Omental fat pad (tissue), 4 donors: ENCODE measurements around the gene SHOC2. TPM values are rescaled to one million over a fixed set of nuclear protein-coding genes. Genes with fewer than 3 reads are reported as not detected.

Experiments
- ATAC-seq: fragments of 150-250 bp; one replicate; pipeline ENCODE4 v1.9.1; 2016; ENCODE audit warnings: mild to moderate bottlenecking, moderate library complexity; ENCODE audit not compliant: low FRiP score
- DNase-seq: peaks from one replicate; pipeline ENCODE4 v3.0.0-alpha.2; 2019; ENCODE audit warnings: low spot score
- CTCF ChIP-seq, 3 donors: fragments of 450-650 bp; IDR thresholded peaks; one replicate each; pipeline ENCODE4 v1.5.1; 2016 to 2017; ENCODE audit warnings: antibody characterized with exemption in 3 of 3, mild to moderate bottlenecking in 3 of 3, moderate library complexity in 2 of 3
- total RNA-seq, 4 donors: library from RNA; depleted of rRNA; stranded (reverse); fragments of >200 nt; gene quantifications; one replicate each; pipeline ENCODE4 v1.1.0, GENCODE V29; 2016

SHOC2 gene
- total RNA-seq, 4 donors from 2014 or later, result 52.4 to 73.6 (median 67.6) TPM

GRCh38 chr10:110887560-110887959, 31.8 kb upstream of the SHOC2 start:
- DNase-seq (no peak), ATAC-seq (no peak)
- no peak for TF ChIP-seq CTCF (IDR thresholded peaks at IDR 0.05)

GRCh38 chr10:110892602-110893288, 26.7 kb upstream of the SHOC2 start:
- DNase-seq (no peak), ATAC-seq (no peak)
- no peak for TF ChIP-seq CTCF (IDR thresholded peaks at IDR 0.05)

- TF ChIP-seq CTCF (IDR thresholded peaks at IDR 0.05), result no peak
- peak; percentile 84 for ATAC-seq
- DNase-seq, result no peak
These were observed 25.7 kb upstream of the SHOC2 start for GRCh38 chr10:110893559-110894179.

- no peak for TF ChIP-seq CTCF (IDR thresholded peaks at IDR 0.05)
- ATAC-seq (no peak), DNase-seq (no peak)
These were observed 22.2 kb upstream of the SHOC2 start for GRCh38 chr10:110897184-110897583.

GRCh38 chr10:110898391-110898790, 21.0 kb upstream of the SHOC2 start:
- no peak for ATAC-seq
- no peak for DNase-seq
- no peak for TF ChIP-seq CTCF (IDR thresholded peaks at IDR 0.05)

- DNase-seq (no peak), ATAC-seq (no peak)
- no peak for TF ChIP-seq CTCF (IDR thresholded peaks at IDR 0.05)
These were observed 18.4 kb upstream of the SHOC2 start for GRCh38 chr10:110900983-110901382.
